Neural cell (in vitro differentiated cells): ENCODE measurements around the gene CDON. TPM values are rescaled to one million over a fixed set of nuclear protein-coding genes. Genes with fewer than 3 reads are reported as not detected.

Source experiments
- H2AFZ ChIP-seq: fragments of 200-600, 300-800 bp; sonication (generic), shearing (Covaris generic); 2 replicates; pipeline ENCODE4 v1.6.0; 2014; ENCODE audit warnings: low read depth, mild to moderate bottlenecking, antibody characterized with exemption, low read length, moderate library complexity
- H3F3A ChIP-seq: fragments of 200-600 bp; shearing (Covaris generic); 2 replicates; pipeline ENCODE4 v1.6.1; 2016; ENCODE audit warnings: mild to moderate bottlenecking, moderate library complexity, mixed read lengths, antibody characterized with exemption, low read length; ENCODE audit not compliant: insufficient read depth, poor library complexity, severe bottlenecking
- H3K27ac ChIP-seq: fragments of 200-600, 300-800 bp; sonication (generic), shearing (Covaris generic); 2 replicates; pipeline ENCODE4 v1.5.1; 2014; ENCODE audit warnings: mild to moderate bottlenecking, low read length, moderate library complexity
- H3K27me3 ChIP-seq: fragments of 300-800, 200-600 bp; sonication (generic), shearing (Covaris generic); 2 replicates; pipeline ENCODE4 v1.6.0; 2014; ENCODE audit warnings: mild to moderate bottlenecking, low read depth, low read length, moderate library complexity; ENCODE audit not compliant: insufficient read depth
- H3K36me3 ChIP-seq: fragments of 300-800, 200-600 bp; sonication (generic), shearing (Covaris generic); 2 replicates; pipeline ENCODE4 v1.5.1; 2014; ENCODE audit warnings: mild to moderate bottlenecking, antibody characterized with exemption, low read length, moderate library complexity; ENCODE audit not compliant: insufficient read depth
- H3K4me2 ChIP-seq: fragments of 300-800, 200-600 bp; sonication (generic), shearing (Covaris generic); 2 replicates; pipeline ENCODE4 v1.6.0; 2014; ENCODE audit warnings: mild to moderate bottlenecking, low read length
- H3K4me3 ChIP-seq: fragments of 300-800, 200-600 bp; sonication (generic), shearing (Covaris generic); 2 replicates; pipeline ENCODE4 v1.5.1; 2014; ENCODE audit warnings: mild to moderate bottlenecking, low read length, moderate library complexity
- H3K79me2 ChIP-seq: fragments of 200-600 bp; shearing (Covaris generic); replicated peaks from 2 replicates; pipeline ENCODE4 v1.6.0; 2014; ENCODE audit warnings: mild to moderate bottlenecking, low read length, moderate library complexity; ENCODE audit not compliant: insufficient read depth
- H3K9ac ChIP-seq: fragments of 300-800, 200-600 bp; sonication (generic), shearing (Covaris generic); 2 replicates; pipeline ENCODE4 v1.6.1; 2016; ENCODE audit warnings: mild to moderate bottlenecking, low read length, mixed read lengths
- H3K9me2 ChIP-seq: fragments of 200-600 bp; shearing (Covaris generic); 2 replicates; pipeline ENCODE4 v1.6.1; 2016; ENCODE audit warnings: mild to moderate bottlenecking, low read length, mixed read lengths; ENCODE audit not compliant: insufficient read depth
- H3K9me3 ChIP-seq: fragments of 200-600, 300-800 bp; sonication (generic), shearing (Covaris generic); 2 replicates; pipeline ENCODE4 v1.6.1; 2016; ENCODE audit warnings: mild to moderate bottlenecking, mixed run types, low read length, moderate library complexity, mixed read lengths
- H4K20me1 ChIP-seq: fragments of 200-600 bp; shearing (Covaris generic); 2 replicates; pipeline ENCODE4 v1.6.1; 2016; ENCODE audit warnings: mild to moderate bottlenecking, mixed run types; ENCODE audit not compliant: insufficient read depth
- CTCF ChIP-seq: fragments of 450-650 bp; IDR thresholded peaks from 2 replicates; pipeline ENCODE4 v1.5.1; 2014; ENCODE audit warnings: antibody characterized with exemption, mild to moderate bottlenecking, moderate library complexity; ENCODE audit not compliant: poor library complexity, severe bottlenecking
- EP300 ChIP-seq: fragments of 450-650 bp; conservative IDR thresholded peaks from 2 replicates; pipeline ENCODE4 v1.6.1; 2014; ENCODE audit warnings: antibody characterized with exemption, mild to moderate bottlenecking, moderate library complexity; ENCODE audit not compliant: poor library complexity, severe bottlenecking
- EZH2 ChIP-seq: fragments of 200-600, 300-800 bp; shearing (Covaris generic), sonication (generic); IDR thresholded peaks from 2 replicates; pipeline ENCODE4 v1.6.1; 2014; ENCODE audit warnings: antibody characterized with exemption, low read length, borderline replicate concordance, mild to moderate bottlenecking; ENCODE audit not compliant: insufficient read depth, poor library complexity, severe bottlenecking
- MXI1 ChIP-seq: fragments of 450-650 bp; conservative IDR thresholded peaks from 2 replicates; pipeline ENCODE4 v1.6.1; 2014; ENCODE audit warnings: antibody characterized with exemption, mild to moderate bottlenecking; ENCODE audit not compliant: poor library complexity, severe bottlenecking
- POLR2AphosphoS5 ChIP-seq: IDR thresholded peaks from 2 replicates; pipeline ENCODE4 v1.6.1; 2012
- RAD21 ChIP-seq: fragments of 450-650 bp; conservative IDR thresholded peaks from 2 replicates; pipeline ENCODE4 v1.6.1; 2014; ENCODE audit warnings: antibody characterized with exemption, mild to moderate bottlenecking, moderate library complexity
- REST ChIP-seq: IDR thresholded peaks from 2 replicates; pipeline ENCODE4 v1.6.1; 2012; ENCODE audit warnings: borderline replicate concordance
- SMC3 ChIP-seq: fragments of 450-650 bp; conservative IDR thresholded peaks from 2 replicates; pipeline ENCODE4 v1.6.1; 2014; ENCODE audit warnings: antibody characterized with exemption, mild to moderate bottlenecking, moderate library complexity; ENCODE audit not compliant: poor library complexity
- TAF1 ChIP-seq: IDR thresholded peaks from 2 replicates; pipeline ENCODE4 v1.6.1; 2012; ENCODE audit warnings: low read depth
- polyA plus RNA-seq: library from polyadenylated mRNA; depleted of rRNA; stranded (reverse); fragments of >200 nt; gene quantifications from 2 replicates; pipeline ENCODE4 v1.2.3, GENCODE V29; 2014

CDON gene
- polyA plus RNA-seq, 1 donor from 2014 or later, result 44.1 TPM

GRCh38 chr11:126034039-126034932 lies 28.4 kb downstream of the CDON start:
- Histone ChIP-seq H3K4me3 (no peak overlapping the region), H3K4me2 (no peak overlapping the region), H3K9ac (no peak overlapping the region), H2AFZ (no peak overlapping the region), H3F3A (peaks cover 4% of the 10 kb centered on the region), H3K9me3 (no peaks in the 10 kb centered on the region), H3K9me2 (no peaks in the 10 kb centered on the region), H3K27me3 (no peaks in the 10 kb centered on the region), H4K20me1 (no peaks in the 10 kb centered on the region), H3K79me2 (peaks cover 29% of the 10 kb centered on the region), H3K27ac (no peak overlapping the region), H3K36me3 (no peaks in the 10 kb centered on the region)
- no peak for TF ChIP-seq POLR2AphosphoS5
- TF ChIP-seq SMC3, result no peak
- no peak for TF ChIP-seq CTCF
- TF ChIP-seq REST, result no peak
- no peak for TF ChIP-seq MXI1
- TF ChIP-seq RAD21, result no peak
- TF ChIP-seq TAF1, result no peak
- no peak for TF ChIP-seq EZH2
- no peak for TF ChIP-seq EP300

- H3K4me3 ChIP-seq, result no peak overlapping the region
Observed at GRCh38 chr11:126032375-126032774, 30.3 kb downstream of the CDON start.

More at GRCh38 chr11:126032375-126032774, 30.3 kb downstream of the CDON start:
- Histone ChIP-seq H3F3A (peaks cover 4% of the 10 kb centered on the region), H4K20me1 (no peaks in the 10 kb centered on the region), H3K9me2 (no peaks in the 10 kb centered on the region), H3K9ac (no peak overlapping the region), H2AFZ (no peak overlapping the region), H3K4me2 (no peak overlapping the region), H3K9me3 (no peaks in the 10 kb centered on the region), H3K27me3 (no peaks in the 10 kb centered on the region), H3K36me3 (no peaks in the 10 kb centered on the region), H3K79me2 (peaks cover 32% of the 10 kb centered on the region), H3K27ac (no peak overlapping the region)
- TF ChIP-seq TAF1 (no peak), POLR2AphosphoS5 (no peak), REST (no peak), CTCF (no peak), MXI1 (no peak), EP300 (no peak), SMC3 (no peak), EZH2 (no peak), RAD21 (no peak)
